Medulla oblongata (tissue), 1 donor: Measurements from ENCODE around the gene ZNG1F.
A peak's percentile ranks its signal among the peaks of the same experiment; 100 is the strongest.
"Not testable (repeated sequence)": the region's sequence is repeated elsewhere in the genome, so short reads cannot be mapped to it uniquely, and the experiment has no call there.

Experiments used
- DNase-seq: peaks from one replicate; pipeline ENCODE4 v3.0.0-alpha.2; 2015; ENCODE audit errors: extremely low spot score

ZNG1F gene

GRCh38 chr9:41189217-41189616 lies at the start of gene ZNG1F:
ZNG1F (minus strand) TSS chr9:41189317; CDS start chr9:41189258, 59 bp downstream.
- not testable (repeated sequence) for DNase-seq

GRCh38 chr9:41237110-41237749 lies 48.1 kb upstream of the ZNG1F start:
- DNase-seq, result not testable (repeated sequence)

- DNase-seq, result not testable (repeated sequence)
These were observed 47.5 kb upstream of the ZNG1F start for GRCh38 chr9:41236486-41237109.

GRCh38 chr9:41234811-41235805 lies 46.0 kb upstream of the ZNG1F start:
- peak; percentile 33 for DNase-seq

- not testable (repeated sequence) for DNase-seq
These were observed 45.1 kb upstream of the ZNG1F start for GRCh38 chr9:41234221-41234620.

- DNase-seq, result peak; percentile 29
These were observed 43.2 kb upstream of the ZNG1F start for GRCh38 chr9:41232326-41232725.

GRCh38 chr9:41230418-41230817 lies 41.3 kb upstream of the ZNG1F start:
- DNase-seq, result peak; percentile 6

- DNase-seq, result peak; percentile 20
These were observed 40.6 kb upstream of the ZNG1F start for GRCh38 chr9:41229408-41230401.

GRCh38 chr9:41219831-41220230 lies 30.7 kb upstream of the ZNG1F start:
- not testable (repeated sequence) for DNase-seq

GRCh38 chr9:41188439-41188838 lies 678 bp downstream of the ZNG1F start:
- not testable (repeated sequence) for DNase-seq

- not testable (repeated sequence) for DNase-seq
These were observed 14.1 kb downstream of the ZNG1F start for GRCh38 chr9:41174994-41175393.

GRCh38 chr9:41150116-41150515 lies 39.0 kb downstream of the ZNG1F start:
- DNase-seq, result not testable (repeated sequence)

- DNase-seq, result not testable (repeated sequence)
These were observed 47.2 kb downstream of the ZNG1F start for GRCh38 chr9:41141878-41142277.

- not testable (repeated sequence) for DNase-seq
These were observed 60.5 kb downstream of the ZNG1F start, which contains the start of gene FOXD4L6 for GRCh38 chr9:41128581-41128980. FOXD4L6 (minus strand) TSS chr9:41128681; CDS start chr9:41128383, 298 bp downstream.

- not testable (repeated sequence) for DNase-seq
These were observed 62.2 kb downstream of the ZNG1F start for GRCh38 chr9:41126746-41127446.

- not testable (repeated sequence) for DNase-seq
These were observed 63.2 kb downstream of the ZNG1F start for GRCh38 chr9:41125936-41126335.

- not testable (repeated sequence) for DNase-seq
These were observed 63.9 kb downstream of the ZNG1F start for GRCh38 chr9:41125109-41125658.

GRCh38 chr9:41124250-41125108 lies 64.6 kb downstream of the ZNG1F start:
- not testable (repeated sequence) for DNase-seq

- not testable (repeated sequence) for DNase-seq
These were observed 65.3 kb downstream of the ZNG1F start for GRCh38 chr9:41123812-41124211.
